Measurements from ENCODE around the gene CT47B1. TPM values are rescaled to one million over a fixed set of nuclear protein-coding genes. Genes with fewer than 3 reads are reported as not detected.

CT47B1 gene
- total RNA-seq, 1 experiment from 2014 or later = not detected

DNA sequence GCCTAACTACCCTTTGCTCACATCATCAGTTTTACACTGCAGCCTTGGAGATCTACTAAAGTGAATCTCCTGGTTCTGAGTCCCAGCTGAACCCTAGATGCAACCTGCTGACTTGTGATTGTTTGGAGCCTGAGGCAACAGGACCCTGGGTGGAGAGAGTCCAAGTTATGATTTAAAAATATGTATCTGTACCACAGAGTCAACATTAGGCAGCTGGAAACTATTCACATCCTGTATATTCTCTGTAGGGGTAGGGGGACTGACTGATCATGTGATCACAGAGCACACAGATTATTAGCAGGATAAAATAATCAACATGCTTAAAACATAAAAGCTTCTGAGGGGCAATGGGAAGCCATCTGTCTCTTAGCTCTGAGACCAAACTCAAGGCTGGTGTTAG is 52.1 kb downstream of the CT47B1 start:
- Histone ChIP-seq H3K9ac (ENCODE audit: extremely low read depth, insufficient read length, low read length) (no peak overlapping the region), H3K79me1 (ENCODE audit: insufficient read depth, low read depth, low read length, poor library complexity, severe bottlenecking) (no peaks in the 10 kb centered on the region), H2BK20ac (ENCODE audit: low read depth, low read length, poor library complexity, severe bottlenecking) (no peak overlapping the region), H2BK15ac (ENCODE audit: low read depth, low read length) (no peak overlapping the region), H2BK12ac (ENCODE audit: insufficient read length, low read depth, low read length) (no peak overlapping the region), H3K18ac (ENCODE audit: insufficient read length, low read depth, low read length) (no peak overlapping the region), H3K27me3 (ENCODE audit: insufficient read depth, low read length) (peaks cover 9% of the 10 kb centered on the region; the same call in 1 of the 2 replicates), H3K4ac (ENCODE audit: low read depth, low read length) (no peak overlapping the region), H3K79me2 (ENCODE audit: insufficient read depth, low read length) (no peaks in the 10 kb centered on the region), H4K5ac (ENCODE audit: insufficient read length, low read depth, low read length) (no peak overlapping the region), H3K4me2 (ENCODE audit: insufficient read depth, insufficient read length, low read length) (no peak overlapping the region), H2AK5ac (ENCODE audit: insufficient read length, low read length) (no peak overlapping the region), H3T11ph (ENCODE audit: low read length) (no peak overlapping the region), H3K4me1 (ENCODE audit: insufficient read depth, low read length) (no peaks in the 10 kb centered on the region), H2BK5ac (ENCODE audit: insufficient read length, low read length) (no peak overlapping the region), H3K9me3 (ENCODE audit: control insufficient read depth, low read depth, low read length) (peaks cover 23% of the 10 kb centered on the region), H2BK120ac (ENCODE audit: low read depth, low read length, poor library complexity, severe bottlenecking) (no peak overlapping the region), H4K91ac (ENCODE audit: insufficient read length, low read depth, low read length) (no peak overlapping the region), H3K14ac (ENCODE audit: insufficient read depth, low read length) (no peak overlapping the region), H3K56ac (ENCODE audit: insufficient read length, low read depth, low read length) (no peak overlapping the region), H4K8ac (replicated peaks; ENCODE audit: insufficient read length, low read depth, low read length) (no peak overlapping the region), H3K27ac (ENCODE audit: insufficient read length, low read depth, low read length) (no peak overlapping the region), H4K20me1 (ENCODE audit: control insufficient read depth, insufficient read depth, insufficient read length) (no peaks in the 10 kb centered on the region), H3K23ac (ENCODE audit: insufficient read length, low read depth, low read length) (no peak overlapping the region), H2AFZ (ENCODE audit: low read length) (no peak overlapping the region), H3K23me2 (ENCODE audit: insufficient read length, low read depth, low read length, poor library complexity, severe bottlenecking) (no peaks in the 10 kb centered on the region)
- no peak overlapping the region for H3K27ac Mint-ChIP-seq
- no peaks in the 10 kb centered on the region for H3K4me1 Mint-ChIP-seq
- no peak for DNase-seq
- no peak for TF ChIP-seq CTCF (conservative IDR thresholded peaks at IDR 0.05)
- H3K27me3 Mint-ChIP-seq (ENCODE audit: low read depth) = peaks cover 100% of the 10 kb centered on the region
- no peak overlapping the region for H3K4me3 Mint-ChIP-seq
- peaks cover 0 to 4% (median 0%) of the 10 kb centered on the region in 3 experiments; a peak in 2 of 7 replicates for H3K36me3 Mint-ChIP-seq (ENCODE audit: insufficient read depth in 1 of 3, low read depth in 3 of 3)
- H3K9me3 Mint-ChIP-seq = peaks cover 60 to 68% of the 10 kb centered on the region in 2 experiments

Other genes with a start within 250 kb of the CT47B1 start
- gene C1GALT1C1, start 245.8 kb downstream of the CT47B1 start, total RNA-seq (2021) = 14.8 and 16.0 TPM in 2 replicates
- not detected in 2 replicates for gene CT47A11, start 61.3 kb upstream of the CT47B1 start, total RNA-seq (2021)
- not detected in 2 replicates for gene CT47A10, start 66.2 kb upstream of the CT47B1 start, total RNA-seq (2021)
- not detected in 2 replicates for gene CT47A9, start 71.0 kb upstream of the CT47B1 start, total RNA-seq (2021)
- gene CT47A8, start 75.9 kb upstream of the CT47B1 start, total RNA-seq (2021) = not detected in 2 replicates
- not detected in 2 replicates for gene CT47A7, start 80.7 kb upstream of the CT47B1 start, total RNA-seq (2021)
- gene CT47A6, start 85.6 kb upstream of the CT47B1 start, total RNA-seq (2021) = not detected in 2 replicates
- not detected in 2 replicates for gene CT47A5, start 90.5 kb upstream of the CT47B1 start, total RNA-seq (2021)
- not detected in 2 replicates for gene CT47A4, start 95.3 kb upstream of the CT47B1 start, total RNA-seq (2021)
- gene CT47A3, start 100.2 kb upstream of the CT47B1 start, total RNA-seq (2021) = not detected in 2 replicates
- not detected in 2 replicates for gene CT47A2, start 105.1 kb upstream of the CT47B1 start, total RNA-seq (2021)
- gene CT47A1, start 109.9 kb upstream of the CT47B1 start, total RNA-seq (2021) = not detected in 2 replicates
- gene GLUD2, start 171.7 kb upstream of the CT47B1 start, total RNA-seq (2021) = 0.99 and 1.0 TPM in 2 replicates